Measurements from ENCODE around the gene RAD18.

- TF ChIP-seq EZH2 (IDR thresholded peaks at IDR 0.05; ENCODE audit: borderline replicate concordance, low read length) (no peak), CTCF (conservative IDR thresholded peaks at IDR 0.05 in 1 of 2, IDR thresholded peaks at IDR 0.05 in 1 of 2; ENCODE audit: extremely low read depth in 1 of 2, insufficient read depth in 1 of 2, low read depth in 1 of 2, low read length in 2 of 2) (no peak)
Observed at GRCh38 chr3:9009976-9010545, 46.8 kb upstream of the RAD18 start.
